HT1080 (cell line): ENCODE results near the gene BTG1. TPM values are rescaled to one million over a fixed set of nuclear protein-coding genes. Genes with fewer than 3 reads are reported as not detected.
A peak's percentile ranks its signal among the peaks of the same experiment; 100 is the strongest.

Experiments used
- DNase-seq: peaks from one replicate; pipeline ENCODE4 v3.0.0-alpha.2; 2015; ENCODE audit warnings: low read depth
- small RNA-seq: library from RNA; depleted of rRNA; stranded (forward); fragments of <200 nt; gene quantifications from one replicate; pipeline ENCODE3, GENCODE V24; 2014
- total RNA-seq: library from RNA; depleted of rRNA; stranded (reverse); fragments of >200 nt; shearing (Covaris generic); gene quantifications from 2 replicates; pipeline ENCODE4 v1.2.3, GENCODE V29; 2014

Gene BTG1
- total RNA-seq, 1 experiment from 2014 or later, result 17.8 TPM

DNA sequence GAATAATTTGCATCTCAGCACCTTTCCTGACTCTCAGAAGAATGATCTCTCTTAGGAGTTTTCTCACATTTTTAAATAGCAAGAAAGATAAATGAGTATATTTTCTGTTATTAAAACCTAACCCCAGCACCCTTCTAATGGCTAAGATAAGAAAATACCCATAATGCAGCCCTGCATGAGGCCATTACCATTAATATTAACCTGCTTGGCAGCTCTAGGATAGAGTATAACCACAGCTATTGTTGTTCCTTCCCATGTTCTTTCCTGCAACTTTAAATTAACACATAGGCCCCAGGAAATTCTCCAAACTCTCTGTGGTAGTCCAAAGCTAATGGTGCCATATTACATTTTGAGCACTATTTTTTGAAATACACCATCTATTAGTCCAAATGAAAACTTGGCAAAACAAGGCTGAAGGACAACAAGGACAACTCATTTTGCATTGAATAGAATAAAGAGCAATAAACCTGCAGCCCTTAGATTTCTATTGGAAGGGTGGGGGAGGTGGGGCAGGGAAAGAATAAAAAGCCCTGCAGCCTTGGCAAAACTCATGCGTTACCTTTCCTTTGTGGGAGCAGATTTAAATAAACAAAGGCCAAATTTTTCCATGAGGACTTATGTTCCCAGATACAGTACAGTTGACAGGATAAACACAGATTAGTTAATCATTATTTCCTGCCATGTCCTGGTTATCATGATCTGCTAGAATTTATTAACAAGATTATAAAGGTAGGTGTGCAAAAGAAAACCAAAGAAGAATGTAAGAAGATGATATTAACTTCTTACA, 46.9 kb downstream of the BTG1 start:
- no peak for DNase-seq

DNA sequence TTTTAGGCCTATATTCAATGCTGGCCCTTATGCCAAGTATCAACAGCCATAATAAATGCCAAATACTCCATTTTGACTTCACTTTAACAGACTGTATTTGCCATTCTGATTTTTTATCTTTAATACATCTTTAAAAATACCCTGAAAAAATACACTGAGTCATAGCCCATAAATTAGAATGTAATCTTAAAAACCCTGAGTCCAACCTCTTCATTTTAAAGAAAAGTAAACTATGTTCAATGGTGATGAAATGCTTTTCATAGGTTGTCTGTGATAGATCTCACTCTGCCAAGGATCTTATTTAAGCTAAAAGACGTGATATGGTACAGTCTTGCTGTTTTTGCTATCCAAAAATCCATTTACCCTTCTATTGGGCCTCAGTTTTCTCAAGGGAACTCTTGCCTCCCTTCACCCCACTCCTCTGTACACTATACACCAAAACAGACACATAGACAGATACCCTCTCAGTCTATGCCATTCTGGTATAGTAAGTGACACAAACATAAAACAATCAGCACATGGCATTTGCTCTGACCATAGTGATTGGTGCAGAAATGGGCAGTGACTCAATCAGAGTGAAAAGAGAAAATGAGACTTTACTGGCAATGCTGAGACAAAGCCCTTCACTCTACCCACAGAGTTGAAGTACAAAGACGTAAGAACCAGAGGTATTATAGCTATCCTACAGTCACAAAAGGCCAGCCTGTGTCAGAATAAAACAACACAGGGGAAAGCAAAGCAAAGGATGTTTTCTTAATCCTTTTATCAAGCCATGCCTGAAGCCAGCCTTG, 49.1 kb downstream of the BTG1 start:
- no peak for DNase-seq

DNA sequence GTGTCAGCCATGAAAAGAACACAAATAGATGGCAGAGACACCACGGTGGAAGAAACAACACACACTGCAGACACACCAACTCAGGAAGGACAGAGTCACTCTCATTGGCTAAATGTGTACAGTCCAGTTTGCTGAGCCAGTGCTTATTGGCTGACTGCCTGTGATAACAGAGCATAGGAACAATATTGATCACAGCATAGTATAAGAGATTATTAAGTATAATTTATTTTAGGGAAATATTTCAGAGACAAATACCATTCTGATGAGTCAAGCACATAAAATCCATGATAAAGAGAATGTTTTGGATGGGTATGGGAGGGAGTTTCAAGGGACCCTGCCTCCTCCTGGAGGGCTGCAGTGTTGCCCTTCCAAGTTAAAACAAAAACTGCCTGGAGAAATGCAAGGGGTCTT, 50.9 kb downstream of the BTG1 start:
- peak; percentile 28 for DNase-seq

DNA sequence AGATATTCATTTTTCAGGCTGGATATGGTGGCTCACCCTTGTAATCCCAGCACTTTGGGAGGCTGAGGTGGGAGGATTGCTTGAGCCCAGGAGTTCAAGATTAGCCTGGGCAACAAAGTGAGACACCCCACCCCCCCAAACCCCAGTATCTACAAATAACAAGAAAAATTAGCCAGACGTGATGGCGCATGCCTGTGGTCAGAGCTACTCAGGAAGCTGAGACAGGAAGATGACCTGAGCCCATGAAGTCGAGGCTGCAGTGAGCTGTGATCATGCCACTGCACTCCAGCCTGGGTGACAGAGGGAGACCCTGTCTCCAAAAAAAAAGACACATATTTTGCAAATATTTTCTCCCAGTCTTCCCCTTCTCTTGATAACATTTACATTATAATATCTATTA, 51.3 kb downstream of the BTG1 start:
- DNase-seq, result peak; percentile 71

Small RNA genes lying within 50 kb of the gene (small RNA-seq; reads per million reads assigned to genes)
- gene RF00019, result not detected
